KBM-7 (cell line): ENCODE data around the gene TTC7B.

ENCODE experiments used
- DNase-seq: peaks from one replicate; pipeline ENCODE4 v3.0.0-alpha.2; 2015
- in situ Hi-C: fragments of 300-500 bp; cut with MboI; formaldehyde crosslinking; loops from 2 replicates; pipeline ENCODE4 v1.14.3; 2020; ENCODE audit warnings: low sequenced_read_pairs, low pct_unique_long_range_greater_than_20kb, mixed read lengths

The TTC7B gene

DNA sequence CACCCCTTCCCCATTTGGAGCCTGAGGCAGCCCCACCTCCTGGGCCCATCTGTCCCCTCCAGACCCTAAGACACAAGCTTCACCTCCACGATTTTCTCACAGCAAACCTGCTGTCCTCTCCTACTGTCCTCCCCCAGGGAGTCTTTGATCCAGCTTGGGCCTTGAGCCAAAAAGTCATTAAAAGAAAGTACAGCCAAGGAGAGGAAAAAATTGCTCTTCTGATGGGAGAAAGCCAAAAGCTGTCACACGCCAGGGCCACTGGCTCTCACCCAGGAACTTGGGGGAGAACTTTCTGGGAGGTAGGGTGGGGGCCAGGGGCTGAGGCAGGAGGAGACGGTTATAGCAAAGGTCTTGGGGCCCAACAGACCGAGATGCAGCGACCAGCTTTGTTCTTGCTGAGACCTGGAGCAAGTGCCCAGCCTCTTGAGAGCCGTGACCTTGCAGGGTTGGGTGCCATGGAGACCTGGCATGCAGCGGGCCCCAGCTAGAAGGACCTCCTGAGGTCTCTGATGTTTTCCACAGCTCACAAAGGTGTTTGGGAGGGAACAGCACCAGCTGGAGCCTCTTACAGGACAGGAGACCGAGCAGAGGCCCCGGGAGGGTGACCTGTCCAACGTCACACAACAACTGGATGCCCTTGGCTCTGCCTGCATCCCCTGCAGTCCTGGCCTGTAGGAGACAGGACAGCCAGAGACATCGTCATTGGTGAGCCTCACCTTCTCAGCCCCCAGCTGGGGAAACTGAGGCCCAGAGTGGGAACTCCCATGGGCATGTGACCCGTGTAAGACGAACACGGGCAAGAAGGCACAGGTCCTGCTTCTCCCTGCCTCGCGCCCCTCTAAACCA, 294.9 kb downstream of the TTC7B start:
- no peak for DNase-seq
- in situ Hi-C loops: no loop called here

DNA sequence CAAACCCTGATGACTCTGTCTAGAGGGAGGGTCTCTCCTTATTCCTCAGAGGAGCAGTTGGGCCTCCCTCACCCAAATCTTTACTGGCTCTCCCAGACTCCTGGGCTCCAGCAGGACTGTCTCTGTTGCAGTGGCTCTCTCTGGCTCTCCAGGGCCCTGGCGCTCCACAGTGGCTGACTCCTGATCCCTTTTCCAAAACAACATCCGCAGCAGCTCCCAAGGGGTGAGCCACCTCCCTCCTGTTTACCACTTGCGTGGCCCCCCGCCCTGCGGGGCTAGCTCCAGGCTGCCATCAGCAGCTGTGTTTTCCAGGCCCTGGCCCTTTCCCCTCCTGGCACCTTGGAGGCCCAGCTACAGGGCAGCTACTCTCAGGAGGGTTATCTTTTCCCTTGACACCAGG, 295.9 kb downstream of the TTC7B start:
- no peak for DNase-seq
- in situ Hi-C loops: no loop called here

DNA sequence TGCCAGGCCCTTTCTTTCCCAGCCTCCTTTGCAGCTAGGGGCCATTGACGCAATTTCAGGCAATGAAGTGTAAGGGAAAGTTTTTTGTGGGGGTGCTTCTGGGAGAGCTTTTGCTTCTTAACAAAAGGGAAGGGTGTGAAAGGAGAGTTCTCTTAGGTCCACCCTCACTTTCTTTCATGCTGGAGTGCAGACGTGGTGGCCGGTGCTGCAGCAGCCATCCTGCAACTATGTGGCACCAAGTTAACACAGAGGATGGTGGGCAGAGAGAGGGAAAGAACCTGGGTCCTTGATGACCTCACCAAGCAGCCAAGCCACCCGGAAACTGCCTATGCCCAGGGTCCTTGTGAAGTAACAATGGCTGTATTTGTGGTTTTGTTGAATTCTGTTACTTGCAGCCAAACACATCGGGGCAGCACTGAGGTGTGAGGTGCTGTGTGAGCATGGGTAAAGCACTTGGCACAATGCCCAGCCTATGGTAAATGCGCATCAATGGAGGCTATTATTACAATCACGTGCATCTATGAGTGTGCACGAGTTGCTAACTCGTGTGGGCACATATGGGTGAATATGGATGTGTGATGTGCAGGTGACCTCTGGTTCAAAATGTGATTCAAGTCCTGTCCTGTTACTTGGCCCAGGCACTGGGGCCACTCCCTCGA, 296.8 kb downstream of the TTC7B start:
- no peak for DNase-seq
- in situ Hi-C loops: no loop called here

DNA sequence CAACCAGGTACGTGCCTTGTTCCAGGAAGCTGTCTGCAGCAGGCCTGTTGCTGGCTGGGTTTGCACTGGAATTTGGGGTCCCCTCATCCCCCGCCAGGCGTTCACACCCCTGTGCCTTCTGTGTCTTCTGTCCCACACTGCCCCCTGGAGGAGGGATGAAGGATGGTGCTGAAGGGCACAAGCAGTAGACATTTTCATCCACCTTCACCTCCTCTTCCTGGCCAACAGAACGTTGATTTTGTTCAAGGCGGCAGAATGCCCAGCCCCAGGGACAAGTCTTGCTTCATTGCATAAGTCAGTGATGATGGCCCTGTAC, 297.3 kb downstream of the TTC7B start:
- peak; percentile 68 for DNase-seq
- in situ Hi-C loops: no loop called here

DNA sequence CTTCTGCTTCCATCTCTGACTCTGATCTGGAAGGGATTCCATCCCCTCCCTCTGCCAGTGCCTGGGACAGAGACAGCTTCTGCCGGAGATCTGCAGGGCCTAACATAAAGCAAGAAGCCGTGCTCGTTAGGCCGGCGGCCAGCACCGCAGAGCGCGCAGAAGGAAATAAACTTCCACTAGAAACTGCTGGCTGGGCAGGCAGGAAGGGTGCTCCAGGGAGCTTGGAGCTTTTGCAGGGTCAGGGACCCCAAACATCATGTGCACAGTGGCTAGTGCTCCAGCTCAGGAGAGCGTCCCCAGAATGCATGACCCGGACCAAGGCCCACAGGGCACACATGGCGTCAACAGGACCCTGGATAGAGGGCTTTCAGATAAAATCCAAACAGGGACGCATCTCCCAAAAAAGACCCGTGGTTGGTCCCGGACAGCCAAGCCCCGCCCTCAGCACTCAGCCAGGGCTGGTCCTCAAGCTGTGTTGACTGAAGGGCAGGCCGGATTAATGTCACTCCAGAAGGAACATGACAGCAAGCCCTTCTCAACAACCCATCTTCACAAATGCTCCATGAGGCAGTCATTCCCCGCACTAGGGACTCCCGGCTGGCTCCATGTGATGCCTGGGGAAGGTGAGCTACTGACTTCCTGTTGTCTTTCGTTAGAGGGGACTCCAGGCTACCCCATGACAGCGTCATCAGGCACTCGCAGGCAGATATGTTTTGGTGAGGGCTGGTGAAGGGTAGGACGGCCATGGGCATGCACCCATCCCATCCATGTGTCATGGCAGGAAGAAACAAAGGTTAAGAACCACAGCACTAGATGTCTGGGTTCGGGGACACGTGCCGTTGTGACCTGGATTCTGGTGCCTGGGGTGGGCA, 297.9 kb downstream of the TTC7B start:
- in situ Hi-C loops: no loop called here
- no peak for DNase-seq

DNA sequence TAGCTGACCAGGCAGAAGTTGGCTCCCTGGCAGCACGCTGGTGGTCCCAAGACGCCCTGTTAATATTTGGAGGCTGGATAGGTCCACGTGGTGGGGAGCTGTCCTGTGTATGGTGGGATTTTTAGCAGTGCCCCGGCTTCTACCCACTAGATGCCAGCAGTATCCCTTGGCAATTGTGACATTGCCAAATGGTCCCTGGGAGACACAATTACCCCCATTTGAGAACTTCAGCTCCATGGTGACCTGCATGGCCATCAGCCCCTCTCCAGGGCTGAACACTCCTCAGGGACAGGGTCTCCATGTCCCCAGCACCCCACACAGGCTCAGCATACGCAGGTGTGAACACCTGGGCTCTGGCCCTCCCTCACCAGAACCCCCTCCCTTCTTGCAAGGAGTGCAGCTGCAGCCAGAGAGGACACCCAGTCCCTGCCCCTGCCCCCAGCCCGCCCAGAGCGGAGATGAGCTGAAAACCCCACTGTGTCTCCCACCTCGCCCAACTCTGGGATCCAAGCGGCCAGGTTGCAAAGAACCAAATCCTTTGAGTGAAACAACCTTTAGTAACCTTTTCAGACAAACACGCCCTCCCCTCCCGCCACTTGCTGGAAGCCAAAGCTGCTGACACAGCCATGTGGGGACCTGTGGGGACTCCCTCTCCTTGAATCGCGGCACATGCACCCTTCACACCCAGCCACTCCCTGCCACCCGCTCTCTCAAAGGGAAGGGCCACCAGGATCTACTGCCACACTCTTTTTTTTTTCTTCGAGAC, 299.0 kb downstream of the TTC7B start:
- in situ Hi-C loops: no loop called here
- no peak for DNase-seq

DNA sequence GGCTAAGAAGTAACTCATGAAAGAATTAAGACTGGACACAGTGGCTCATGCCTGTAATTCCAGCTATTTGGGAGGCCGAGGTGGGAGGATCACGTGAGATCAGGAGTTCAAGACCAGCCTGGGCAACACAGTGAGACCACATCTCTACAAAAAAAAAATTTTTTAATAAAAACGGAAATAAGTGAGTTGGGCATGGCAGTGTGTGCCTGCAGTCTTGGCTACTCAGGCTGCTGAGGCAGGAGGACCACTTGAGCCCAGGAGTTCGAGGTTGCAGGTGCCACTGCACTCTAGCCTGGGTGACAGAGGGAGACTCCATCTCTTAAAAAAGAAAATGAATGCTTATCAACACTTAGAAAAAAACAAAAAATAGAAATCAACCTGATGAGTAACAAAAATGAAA, 301.7 kb downstream of the TTC7B start:
- no peak for DNase-seq
- in situ Hi-C loops: no loop called here

DNA sequence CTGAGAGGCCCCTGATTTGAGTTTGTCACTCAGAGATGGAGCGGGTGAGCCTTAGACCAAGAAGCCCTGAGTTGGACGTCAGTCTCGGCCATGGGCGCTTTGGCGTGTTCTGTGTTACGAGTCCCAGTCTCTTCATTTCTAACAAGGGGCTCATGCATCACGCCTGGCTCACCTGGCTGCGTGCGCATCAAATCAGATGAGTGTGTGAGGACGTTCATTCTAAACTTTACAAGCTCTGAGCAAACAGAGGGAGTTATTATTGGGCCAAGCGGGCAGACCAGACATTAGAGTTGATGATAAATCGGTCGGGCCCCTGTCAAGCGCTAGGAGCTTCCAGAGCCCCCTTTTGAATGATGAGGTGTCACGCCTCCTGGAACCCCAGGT, 302.2 kb downstream of the TTC7B start:
- in situ Hi-C loops: no loop called here
- no peak for DNase-seq

DNA sequence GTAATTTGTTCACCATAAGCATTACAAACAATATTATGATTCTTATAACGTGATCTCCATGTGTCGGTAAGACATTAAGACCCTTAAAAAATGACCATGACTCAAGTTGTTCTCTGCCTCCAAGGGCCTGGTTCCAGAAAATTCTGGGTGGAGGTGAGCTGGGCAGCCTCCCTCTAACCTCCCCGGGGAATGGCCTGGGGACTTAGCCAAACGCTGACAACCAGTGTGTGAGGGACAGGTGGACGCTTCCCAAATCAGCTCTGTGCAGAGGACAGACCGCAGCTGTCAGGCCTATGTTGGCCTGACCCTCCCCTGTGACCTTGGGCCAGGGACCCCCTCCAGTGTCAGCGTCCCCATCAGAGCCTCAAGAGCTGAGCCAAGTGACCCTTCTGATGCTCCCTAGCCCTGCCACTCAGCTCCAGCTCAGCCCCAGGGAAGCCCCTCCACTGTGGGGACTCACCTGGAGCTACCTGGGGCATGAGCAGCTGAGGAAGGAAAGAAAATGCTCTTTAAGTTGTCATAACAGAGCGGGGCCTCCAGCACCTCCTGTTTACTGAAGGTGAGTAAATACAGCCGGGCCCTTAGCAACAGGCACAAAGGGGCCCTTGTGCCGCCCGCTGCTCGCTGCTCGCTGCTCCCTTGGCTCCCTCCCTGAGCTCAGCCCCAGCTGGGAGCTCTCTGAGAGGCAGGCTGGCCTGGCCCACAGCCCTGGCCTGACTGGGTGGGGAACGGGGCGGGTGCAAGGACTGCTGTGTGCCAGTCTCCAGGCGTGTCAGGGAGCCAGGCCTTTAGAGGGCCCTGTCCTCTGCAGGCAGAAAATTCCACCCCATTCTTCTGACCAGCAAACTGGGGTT, 302.8 kb downstream of the TTC7B start:
- DNase-seq: no peak
- in situ Hi-C loops: no loop called here

DNA sequence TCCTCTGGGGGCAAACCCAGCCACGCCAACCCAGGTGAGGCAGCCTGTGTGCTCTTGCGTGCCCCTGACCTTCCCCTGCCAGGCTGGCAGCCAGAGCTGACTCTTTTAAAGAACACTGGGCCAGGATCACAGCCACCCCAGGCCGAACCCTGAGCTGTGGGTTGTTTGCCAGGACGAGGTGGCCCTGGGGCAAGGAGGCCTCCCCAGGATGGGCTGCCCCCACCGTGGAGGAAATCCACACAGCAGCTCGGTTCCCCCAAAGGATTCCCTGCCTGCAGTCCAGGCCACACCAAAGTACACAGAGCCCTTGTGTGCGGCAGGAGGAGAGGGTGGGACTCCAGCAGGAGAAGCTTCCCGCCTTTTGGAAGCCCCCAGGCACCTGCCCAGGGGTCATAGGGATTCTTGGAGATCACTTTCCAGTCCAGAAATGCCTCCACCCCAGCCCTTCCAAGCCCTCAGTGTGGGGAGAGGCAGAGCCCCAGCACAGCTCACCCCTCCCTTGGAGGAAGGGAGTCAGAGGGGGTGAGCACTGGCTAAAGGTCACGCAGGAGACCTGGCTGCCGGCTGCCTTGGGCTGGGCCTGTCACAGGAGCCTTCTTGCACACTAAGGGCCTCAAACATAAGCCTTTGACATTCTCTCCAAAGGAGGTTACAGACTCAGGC, 303.8 kb downstream of the TTC7B start:
- no peak for DNase-seq
- in situ Hi-C loops: no loop called here

DNA sequence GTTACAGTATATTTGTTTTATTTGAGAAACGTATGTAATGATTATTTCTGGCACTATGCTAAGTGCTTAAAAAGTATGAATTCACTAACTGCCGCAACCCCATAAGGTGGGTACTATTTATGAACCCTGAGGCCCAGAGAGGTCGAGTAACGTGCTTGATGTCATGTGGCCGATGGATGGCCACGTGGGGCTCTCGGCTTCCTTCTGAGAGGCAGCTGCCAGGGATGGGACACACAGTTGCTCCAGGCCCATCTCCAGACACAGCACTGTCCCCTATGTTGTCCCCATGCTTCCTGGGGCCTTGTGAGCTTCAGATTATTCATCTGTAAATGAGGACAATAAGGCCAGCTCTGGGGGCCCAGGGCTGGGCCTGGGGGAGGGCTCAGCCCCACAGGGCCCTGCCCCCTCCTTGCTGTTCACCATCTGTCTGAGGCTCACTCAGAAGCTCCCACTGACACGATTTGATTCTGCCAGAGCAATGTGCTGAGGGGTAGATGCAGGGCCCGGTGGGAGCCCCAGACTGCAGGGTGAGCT, 304.4 kb downstream of the TTC7B start:
- in situ Hi-C loops: no loop called here
- no peak for DNase-seq

DNA sequence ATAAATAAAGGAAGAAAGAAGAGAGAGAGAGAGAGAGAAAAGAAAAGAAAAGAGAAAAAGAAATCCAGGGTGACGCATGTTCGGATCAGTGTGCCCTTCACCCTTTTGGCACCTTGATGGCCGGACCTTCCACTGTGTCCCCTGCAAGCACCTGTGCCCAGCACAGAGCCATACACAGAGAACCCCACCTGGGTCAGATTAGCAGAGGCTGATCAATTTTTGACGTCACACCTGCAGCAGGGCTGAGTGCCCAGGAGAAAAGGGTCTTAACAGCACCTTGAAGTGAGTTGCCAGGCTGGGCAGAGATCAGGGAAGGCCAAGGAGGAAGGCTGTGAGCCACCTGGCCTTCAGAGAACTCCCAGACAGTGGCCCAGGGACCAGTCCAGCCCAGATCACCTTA, 305.0 kb downstream of the TTC7B start:
- DNase-seq: no peak
- in situ Hi-C loops: no loop called here

DNA sequence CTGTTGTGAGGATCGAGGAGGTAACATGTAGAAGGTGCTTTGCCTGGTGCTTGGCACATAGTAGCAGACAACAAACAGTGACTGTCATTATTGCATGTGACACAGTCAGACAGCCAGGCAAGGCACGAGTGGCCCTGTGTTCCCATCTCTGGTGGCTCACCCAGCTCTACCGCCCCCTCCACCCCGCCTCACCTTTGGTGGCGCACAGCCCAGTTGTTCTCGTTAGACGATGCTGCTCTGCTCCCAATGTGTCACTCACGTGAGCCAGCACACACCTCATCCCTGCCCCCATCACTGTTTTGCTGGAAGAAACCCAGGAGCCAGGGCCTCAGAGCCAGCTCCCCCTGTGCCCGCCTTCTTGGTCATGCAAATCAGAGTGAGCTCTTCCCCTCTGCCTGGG, 306.1 kb downstream of the TTC7B start:
- DNase-seq: no peak
- in situ Hi-C loops: no loop called here

DNA sequence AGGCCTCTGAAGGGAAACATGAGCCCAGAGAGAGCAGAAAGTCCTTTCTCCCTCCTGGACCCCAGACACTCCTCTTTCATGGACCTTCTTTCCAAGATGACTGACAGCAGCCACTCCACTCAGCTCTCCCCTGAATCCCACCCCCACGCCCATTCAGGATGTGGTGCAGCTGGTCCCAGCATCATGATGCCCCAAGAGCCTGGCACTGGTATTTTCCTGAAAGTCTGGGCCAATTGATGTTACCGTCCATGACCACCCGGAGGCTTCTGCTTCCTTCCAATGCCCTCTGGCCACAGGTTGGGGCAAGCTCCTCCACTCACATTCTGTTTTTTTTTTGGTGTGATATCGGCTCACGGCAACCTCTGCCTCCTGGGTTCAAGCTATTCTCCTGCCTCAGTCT, 306.8 kb downstream of the TTC7B start:
- in situ Hi-C loops: no loop called here
- DNase-seq: no peak

DNA sequence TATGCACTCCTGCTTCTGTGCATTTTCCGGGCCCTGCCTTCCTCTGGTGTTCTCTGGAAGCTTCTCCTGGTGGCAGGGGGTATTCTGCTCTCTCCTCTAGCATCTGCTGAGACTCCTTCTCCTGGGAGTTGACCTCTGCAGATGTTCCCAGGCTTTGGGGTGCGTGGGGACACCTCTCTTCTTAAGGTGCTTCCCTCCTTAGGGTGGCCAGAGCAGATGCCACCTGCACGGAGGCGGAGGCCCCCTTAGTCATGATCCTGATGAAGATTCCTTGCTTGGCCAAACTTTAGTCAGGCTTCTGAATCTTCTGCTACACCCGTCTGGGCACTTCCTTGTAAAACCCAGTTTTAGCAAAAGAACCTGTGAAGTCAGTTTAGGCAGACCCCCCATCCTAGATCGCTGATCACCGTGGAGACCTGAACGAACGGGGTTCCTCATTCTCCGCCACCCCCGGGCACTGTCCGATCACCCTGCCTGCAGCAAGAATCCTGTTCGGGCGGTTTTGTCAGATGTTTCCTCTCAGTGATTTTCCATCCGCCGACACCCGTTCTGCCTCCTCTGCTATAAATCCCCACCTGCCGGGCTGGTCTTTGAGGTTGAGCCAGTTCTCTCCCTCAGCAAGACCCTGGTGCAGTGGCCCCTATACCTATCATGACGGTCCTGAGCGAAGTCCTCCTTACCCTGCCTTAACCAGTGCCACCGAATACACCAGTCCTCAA, 307.5 kb downstream of the TTC7B start:
- in situ Hi-C loops: no loop called here
- DNase-seq: peak; percentile 40

DNA sequence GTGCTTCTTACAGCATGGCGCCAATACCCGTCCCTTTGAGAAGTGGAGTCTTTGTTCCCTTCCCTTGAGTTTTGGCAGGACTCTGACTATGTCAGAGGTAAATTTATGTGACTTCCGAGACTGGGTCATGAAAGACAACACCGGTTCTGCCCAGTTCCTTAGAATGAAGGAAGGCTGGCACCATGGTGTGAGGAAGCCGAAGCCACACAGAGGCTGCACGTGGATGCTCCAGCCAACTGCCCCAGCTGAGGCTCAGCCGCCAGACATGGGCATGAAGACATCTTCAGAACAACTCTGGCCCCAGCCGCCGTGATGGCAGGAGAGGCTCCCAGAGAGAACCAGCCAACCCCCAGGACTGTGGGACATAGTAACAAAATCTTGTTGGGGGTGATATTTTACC, 308.2 kb downstream of the TTC7B start:
- DNase-seq: no peak
- in situ Hi-C loops: no loop called here

DNA sequence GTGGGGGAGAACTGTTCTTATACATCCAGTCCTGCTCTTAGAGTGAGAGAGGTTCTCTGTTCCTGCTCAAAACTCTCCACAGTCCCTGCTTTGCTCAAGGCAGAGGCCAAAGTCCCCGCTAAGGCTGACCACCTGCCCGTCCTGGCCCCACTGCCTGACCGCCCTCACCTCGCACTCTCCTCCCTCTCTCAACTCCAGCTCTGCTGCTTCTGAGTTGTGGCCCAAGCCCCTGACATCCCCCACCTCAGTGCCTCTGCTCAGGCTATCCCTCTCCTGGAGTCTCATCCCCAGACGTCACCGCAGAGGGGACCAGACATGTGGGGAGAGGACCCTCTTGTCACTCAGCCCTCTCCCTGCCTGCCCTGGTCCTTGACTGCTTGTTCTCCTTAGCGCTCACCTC, 308.8 kb downstream of the TTC7B start:
- DNase-seq: no peak
- in situ Hi-C loops: no loop called here
